ENCODE measurements around the gene HSPG2.
"Not testable (repeated sequence)": the region's sequence is repeated elsewhere in the genome, so short reads cannot be mapped to it uniquely, and the experiment has no call there.

The HSPG2 gene

GRCh38 chr1:21955501-21956281, 18.6 kb upstream of the HSPG2 start:
- no peak for DNase-seq (ENCODE audit: low read depth)

GRCh38 chr1:21955058-21955457, 17.9 kb upstream of the HSPG2 start:
- no peak for DNase-seq (ENCODE audit: low read depth)

- no peak for DNase-seq (ENCODE audit: low read depth)
Observed at GRCh38 chr1:21952786-21953520, 15.8 kb upstream of the HSPG2 start.

- no peak for DNase-seq (ENCODE audit: low read depth)
Observed at GRCh38 chr1:21951226-21951870, 14.2 kb upstream of the HSPG2 start.

- no peak for DNase-seq (ENCODE audit: low read depth)
Observed at GRCh38 chr1:21950734-21951133, 13.6 kb upstream of the HSPG2 start.

GRCh38 chr1:21946836-21947587, 9.9 kb upstream of the HSPG2 start:
- no peak for DNase-seq (ENCODE audit: low read depth)

- no peak for DNase-seq (ENCODE audit: low read depth)
Observed at GRCh38 chr1:21944733-21945073, 7.6 kb upstream of the HSPG2 start.

GRCh38 chr1:21942959-21943640, 6.0 kb upstream of the HSPG2 start:
- DNase-seq (ENCODE audit: low read depth) = not testable (repeated sequence)

GRCh38 chr1:21942464-21942863, 5.4 kb upstream of the HSPG2 start:
- DNase-seq (ENCODE audit: low read depth) = no peak

- DNase-seq (ENCODE audit: low read depth) = no peak
Observed at GRCh38 chr1:21941370-21941769, 4.3 kb upstream of the HSPG2 start.

GRCh38 chr1:21940492-21940891, 3.4 kb upstream of the HSPG2 start:
- no peak for DNase-seq (ENCODE audit: low read depth)

- no peak for DNase-seq (ENCODE audit: low read depth)
Observed at GRCh38 chr1:21939650-21940374, 2.7 kb upstream of the HSPG2 start.

GRCh38 chr1:21938732-21939538, 1.8 kb upstream of the HSPG2 start:
- DNase-seq (ENCODE audit: low read depth) = no peak

- peak; percentile 52 for DNase-seq (ENCODE audit: low read depth)
Observed at GRCh38 chr1:21937372-21938121, 437 bp upstream of the HSPG2 start.

- DNase-seq (ENCODE audit: low read depth) = no peak
Observed at GRCh38 chr1:21936366-21937031, 611 bp downstream of the HSPG2 start.

GRCh38 chr1:21935891-21936365, 1.2 kb downstream of the HSPG2 start:
- no peak for DNase-seq (ENCODE audit: low read depth)

GRCh38 chr1:21935393-21935804, 1.7 kb downstream of the HSPG2 start:
- DNase-seq (ENCODE audit: low read depth) = no peak

- no peak for DNase-seq (ENCODE audit: low read depth)
Observed at GRCh38 chr1:21933397-21934248, 3.5 kb downstream of the HSPG2 start.
